ENCODE measurements around the gene CPN1.
"Not testable (repeated sequence)": the region's sequence is repeated elsewhere in the genome, so short reads cannot be mapped to it uniquely, and the experiment has no call there.

Gene CPN1

GRCh38 chr10:100014071-100014762 is 67.5 kb downstream of the CPN1 start:
- H3K9me3 Mint-ChIP-seq = peaks cover 3% of the 10 kb centered on the region
- DNase-seq = no peak
- H3K36me3 Mint-ChIP-seq (ENCODE audit: low read depth) = no peaks in the 10 kb centered on the region
- H3K4me1 Mint-ChIP-seq = peaks cover 14% of the 10 kb centered on the region
- H3K4me3 Mint-ChIP-seq = no peak overlapping the region
- TF ChIP-seq, protein P1, sequence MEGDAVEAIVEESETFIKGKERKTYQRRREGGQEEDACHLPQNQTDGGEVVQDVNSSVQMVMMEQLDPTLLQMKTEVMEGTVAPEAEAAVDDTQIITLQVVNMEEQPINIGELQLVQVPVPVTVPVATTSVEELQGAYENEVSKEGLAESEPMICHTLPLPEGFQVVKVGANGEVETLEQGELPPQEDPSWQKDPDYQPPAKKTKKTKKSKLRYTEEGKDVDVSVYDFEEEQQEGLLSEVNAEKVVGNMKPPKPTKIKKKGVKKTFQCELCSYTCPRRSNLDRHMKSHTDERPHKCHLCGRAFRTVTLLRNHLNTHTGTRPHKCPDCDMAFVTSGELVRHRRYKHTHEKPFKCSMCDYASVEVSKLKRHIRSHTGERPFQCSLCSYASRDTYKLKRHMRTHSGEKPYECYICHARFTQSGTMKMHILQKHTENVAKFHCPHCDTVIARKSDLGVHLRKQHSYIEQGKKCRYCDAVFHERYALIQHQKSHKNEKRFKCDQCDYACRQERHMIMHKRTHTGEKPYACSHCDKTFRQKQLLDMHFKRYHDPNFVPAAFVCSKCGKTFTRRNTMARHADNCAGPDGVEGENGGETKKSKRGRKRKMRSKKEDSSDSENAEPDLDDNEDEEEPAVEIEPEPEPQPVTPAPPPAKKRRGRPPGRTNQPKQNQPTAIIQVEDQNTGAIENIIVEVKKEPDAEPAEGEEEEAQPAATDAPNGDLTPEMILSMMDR (IDR thresholded peaks at IDR 0.05) = no peak
- H3K27ac Mint-ChIP-seq = no peak overlapping the region
- H3K27me3 Mint-ChIP-seq (ENCODE audit: low read depth, poor library complexity) = peaks cover 24% of the 10 kb centered on the region

- Mint-ChIP-seq H3K27me3 (ENCODE audit: low read depth, poor library complexity) (peaks cover 24% of the 10 kb centered on the region), H3K36me3 (ENCODE audit: low read depth) (no peaks in the 10 kb centered on the region), H3K9me3 (peaks cover 3% of the 10 kb centered on the region), H3K4me3 (no peak overlapping the region), H3K4me1 (peaks cover 20% of the 10 kb centered on the region), H3K27ac (no peak overlapping the region)
- TF ChIP-seq, protein P1 (IDR thresholded peaks at IDR 0.05) = no peak
- no peak for DNase-seq
These were observed 68.0 kb downstream of the CPN1 start for GRCh38 chr10:100013621-100014020.

GRCh38 chr10:100011906-100012305 is 69.8 kb downstream of the CPN1 start:
- H3K27me3 Mint-ChIP-seq (ENCODE audit: low read depth, poor library complexity) = peaks cover 24% of the 10 kb centered on the region
- H3K36me3 Mint-ChIP-seq (ENCODE audit: low read depth); H3K9me3 Mint-ChIP-seq; H3K4me3 Mint-ChIP-seq; H3K27ac Mint-ChIP-seq; DNase-seq: not testable (repeated sequence)
- H3K4me1 Mint-ChIP-seq = peaks cover 37% of the 10 kb centered on the region

DNA sequence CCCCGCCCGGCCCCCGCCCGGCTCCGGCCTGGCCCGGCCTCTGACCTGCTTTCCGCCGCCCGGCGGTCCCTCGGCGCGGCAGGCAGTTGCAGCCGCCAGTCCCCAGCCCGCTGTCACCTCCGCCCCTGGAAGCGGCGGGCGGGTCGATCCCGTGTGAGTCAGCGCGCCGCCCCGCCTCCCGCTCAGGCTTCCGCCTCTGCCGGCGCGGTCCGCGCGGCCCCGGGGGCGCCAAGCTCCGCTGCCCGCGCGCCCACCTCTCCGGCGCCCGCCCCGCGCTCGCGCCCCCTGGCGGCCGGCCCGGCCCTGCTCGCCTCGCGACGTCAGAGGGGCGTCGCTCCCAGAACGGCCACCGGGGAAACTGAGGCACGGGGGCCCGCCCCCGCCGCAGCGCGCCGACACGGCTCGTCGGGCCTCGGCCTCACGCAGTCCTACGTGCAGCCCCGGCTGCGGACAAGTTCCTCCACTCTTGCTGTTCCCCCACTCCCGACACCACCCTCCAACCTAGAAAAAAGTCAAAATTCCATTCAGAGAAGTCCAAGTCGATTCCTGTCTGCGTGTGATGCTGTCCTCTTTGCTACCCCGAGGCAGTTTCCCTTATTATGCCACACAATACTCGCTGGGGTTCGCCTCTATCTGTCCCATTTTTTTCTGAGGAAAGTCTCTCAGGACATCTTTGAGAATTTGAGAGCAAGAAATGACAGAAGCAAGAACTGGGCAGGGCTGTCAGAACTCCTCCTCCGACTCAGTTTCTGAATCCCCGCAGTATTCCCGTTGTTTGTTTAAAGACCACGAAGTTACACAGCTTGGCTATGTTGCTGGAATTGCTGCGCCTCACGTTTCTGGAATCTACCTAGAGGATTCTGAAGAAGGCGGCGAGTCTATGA is 71.6 kb downstream of the CPN1 start, which contains the start of gene DNMBP:
TSS of gene DNMBP (minus strand) at position 155 of the 884 bp plus-strand sequence. CDS start 37,823 bp downstream, outside the sequence.
- DNase-seq = peak; percentile 91
- Mint-ChIP-seq H3K36me3 (ENCODE audit: low read depth) (no peaks in the 10 kb centered on the region), H3K27ac (no peak within 1 kb of the TSS), H3K27me3 (ENCODE audit: low read depth, poor library complexity) (peaks cover 24% of the 10 kb centered on the region), H3K4me3 (peak within 1 kb of the TSS; percentile 92), H3K4me1 (peaks cover 53% of the 10 kb centered on the region), H3K9me3 (peaks cover 3% of the 10 kb centered on the region)
- TF ChIP-seq, protein P1 (IDR thresholded peaks at IDR 0.05) = peak; percentile 30

- Mint-ChIP-seq H3K36me3 (ENCODE audit: low read depth) (no peaks in the 10 kb centered on the region), H3K9me3 (peaks cover 3% of the 10 kb centered on the region), H3K27me3 (ENCODE audit: low read depth, poor library complexity) (peaks cover 24% of the 10 kb centered on the region), H3K27ac (no peak overlapping the region), H3K4me1 (peaks cover 54% of the 10 kb centered on the region), H3K4me3 (peak overlapping the region; percentile 90)
- TF ChIP-seq, protein P1 (IDR thresholded peaks at IDR 0.05) = no peak
- DNase-seq = no peak
These were observed 72.3 kb downstream of the CPN1 start for GRCh38 chr10:100009283-100009792.

DNA sequence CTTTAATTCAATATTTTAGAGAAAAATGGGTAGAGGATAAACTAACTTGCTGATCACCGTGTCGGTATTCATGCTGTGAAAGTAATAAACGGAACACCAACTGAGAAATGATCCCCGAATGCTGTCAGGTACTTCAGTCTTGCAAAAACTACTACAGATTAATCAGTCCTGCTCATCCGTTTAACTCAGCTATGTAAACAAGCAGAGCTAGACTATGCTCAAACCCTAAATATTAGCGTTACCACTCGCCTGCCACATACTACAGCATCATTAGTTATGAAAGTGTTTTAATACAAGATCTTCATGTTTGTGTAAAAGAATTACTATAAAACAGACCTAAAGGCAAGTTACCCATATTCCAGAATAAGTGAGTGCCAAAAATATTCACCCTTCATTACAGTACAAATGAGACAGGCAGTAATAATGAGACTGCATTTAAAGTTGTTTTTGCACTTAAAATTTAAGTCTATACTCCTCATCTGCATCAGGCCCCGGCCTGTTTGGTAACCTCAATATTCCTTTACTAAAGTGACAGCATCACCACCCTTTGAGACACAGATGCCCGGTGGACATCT is 72.9 kb downstream of the CPN1 start:
- no peak for DNase-seq
- Mint-ChIP-seq H3K4me3 (peak overlapping the region; percentile 90), H3K27ac (no peak overlapping the region), H3K9me3 (peaks cover 3% of the 10 kb centered on the region), H3K36me3 (ENCODE audit: low read depth) (no peaks in the 10 kb centered on the region), H3K27me3 (ENCODE audit: low read depth, poor library complexity) (peaks cover 23% of the 10 kb centered on the region), H3K4me1 (peaks cover 51% of the 10 kb centered on the region)
- TF ChIP-seq, protein P1 (IDR thresholded peaks at IDR 0.05) = no peak
